Epithelial cell of prostate (primary cell): ENCODE measurements around the gene USP7.
"Not testable (repeated sequence)": the region's sequence is repeated elsewhere in the genome, so short reads cannot be mapped to it uniquely, and the experiment has no call there.

Experiments used
- DNase-seq: peaks from one replicate; pipeline ENCODE4 v3.0.0-alpha.2; 2011; ENCODE audit warnings: low read depth, low spot score
- H3K27ac ChIP-seq: fragments of 450-650 bp; 2 replicates; pipeline ENCODE4 v1.5.1; 2017; ENCODE audit warnings: mild to moderate bottlenecking

The USP7 gene

GRCh38 chr16:8976189-8976588 lies 12.5 kb upstream of the USP7 start:
- not testable (repeated sequence) for DNase-seq, H3K27ac ChIP-seq

- H3K27ac ChIP-seq, result no peak overlapping the region
- DNase-seq, result no peak
These were observed 11.3 kb upstream of the USP7 start for GRCh38 chr16:8975039-8975438.

GRCh38 chr16:8972843-8973586 lies 9.3 kb upstream of the USP7 start:
- no peak overlapping the region for H3K27ac ChIP-seq
- no peak for DNase-seq

GRCh38 chr16:8971416-8971815 lies 7.7 kb upstream of the USP7 start:
- H3K27ac ChIP-seq, result no peak overlapping the region
- DNase-seq, result no peak

- not testable (repeated sequence) for DNase-seq, H3K27ac ChIP-seq
These were observed 5.6 kb upstream of the USP7 start for GRCh38 chr16:8969202-8969897.

GRCh38 chr16:8968054-8968453 lies 4.3 kb upstream of the USP7 start:
- DNase-seq, H3K27ac ChIP-seq: not testable (repeated sequence)

GRCh38 chr16:8967132-8967821 lies 3.6 kb upstream of the USP7 start:
- no peak overlapping the region for H3K27ac ChIP-seq
- DNase-seq, result no peak

- no peak for DNase-seq
- no peak overlapping the region for H3K27ac ChIP-seq
These were observed 3.1 kb upstream of the USP7 start for GRCh38 chr16:8966817-8967131.

- peak overlapping the region; percentile 47 for H3K27ac ChIP-seq
- DNase-seq, result no peak
These were observed 756 bp upstream of the USP7 start for GRCh38 chr16:8964462-8964861.

GRCh38 chr16:8963010-8963820 lies 491 bp downstream of the USP7 start:
- no peak for DNase-seq
- peak overlapping the region; percentile 52 for H3K27ac ChIP-seq

GRCh38 chr16:8962393-8963009 lies 1.2 kb downstream of the USP7 start:
- peak overlapping the region; percentile 52 for H3K27ac ChIP-seq
- DNase-seq, result no peak

GRCh38 chr16:8961811-8962390 lies 1.8 kb downstream of the USP7 start:
- H3K27ac ChIP-seq, result peak overlapping the region; percentile 52
- no peak for DNase-seq

GRCh38 chr16:8960788-8961109 lies 3.0 kb downstream of the USP7 start:
- DNase-seq, result no peak
- H3K27ac ChIP-seq, result no peak overlapping the region

GRCh38 chr16:8959921-8960787 lies 3.6 kb downstream of the USP7 start:
- H3K27ac ChIP-seq, result no peak overlapping the region
- no peak for DNase-seq

GRCh38 chr16:8958344-8959167 lies 5.2 kb downstream of the USP7 start:
- H3K27ac ChIP-seq, result no peak overlapping the region
- DNase-seq, result no peak

- no peak overlapping the region for H3K27ac ChIP-seq
- no peak for DNase-seq
These were observed 6.1 kb downstream of the USP7 start for GRCh38 chr16:8957509-8958157.

- no peak overlapping the region for H3K27ac ChIP-seq
- no peak for DNase-seq
These were observed 6.7 kb downstream of the USP7 start for GRCh38 chr16:8957063-8957397.
